Measurements from ENCODE around the gene TMTC2.

DNA sequence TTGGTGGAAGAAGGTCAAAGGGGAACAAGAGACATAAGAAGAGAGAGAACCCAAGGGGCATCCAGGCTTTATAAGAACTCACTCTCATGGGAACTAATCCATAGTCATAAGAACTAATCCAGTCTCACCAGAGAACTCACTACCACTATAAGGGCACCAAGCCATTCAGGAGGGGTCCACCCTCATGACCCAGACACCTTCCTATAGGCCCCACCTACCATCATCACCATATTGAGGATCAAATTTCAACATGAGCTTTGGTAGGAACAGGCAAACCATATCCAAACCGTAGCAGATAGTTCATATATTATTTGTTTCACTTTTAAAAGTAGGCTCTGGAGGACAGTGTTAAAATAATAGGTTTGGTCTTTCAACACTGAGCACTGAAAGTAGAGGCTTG, 350.1 kb downstream of the TMTC2 start:
- no peak for TF ChIP-seq SALL2 (tag by site-specific recombination; IDR thresholded peaks at IDR 0.05; ENCODE audit: borderline replicate concordance)
- no peak for TF ChIP-seq GLI2 (tag by site-specific recombination; IDR thresholded peaks at IDR 0.05; ENCODE audit: borderline replicate concordance, low read depth)
- TF ChIP-seq, protein P1, sequence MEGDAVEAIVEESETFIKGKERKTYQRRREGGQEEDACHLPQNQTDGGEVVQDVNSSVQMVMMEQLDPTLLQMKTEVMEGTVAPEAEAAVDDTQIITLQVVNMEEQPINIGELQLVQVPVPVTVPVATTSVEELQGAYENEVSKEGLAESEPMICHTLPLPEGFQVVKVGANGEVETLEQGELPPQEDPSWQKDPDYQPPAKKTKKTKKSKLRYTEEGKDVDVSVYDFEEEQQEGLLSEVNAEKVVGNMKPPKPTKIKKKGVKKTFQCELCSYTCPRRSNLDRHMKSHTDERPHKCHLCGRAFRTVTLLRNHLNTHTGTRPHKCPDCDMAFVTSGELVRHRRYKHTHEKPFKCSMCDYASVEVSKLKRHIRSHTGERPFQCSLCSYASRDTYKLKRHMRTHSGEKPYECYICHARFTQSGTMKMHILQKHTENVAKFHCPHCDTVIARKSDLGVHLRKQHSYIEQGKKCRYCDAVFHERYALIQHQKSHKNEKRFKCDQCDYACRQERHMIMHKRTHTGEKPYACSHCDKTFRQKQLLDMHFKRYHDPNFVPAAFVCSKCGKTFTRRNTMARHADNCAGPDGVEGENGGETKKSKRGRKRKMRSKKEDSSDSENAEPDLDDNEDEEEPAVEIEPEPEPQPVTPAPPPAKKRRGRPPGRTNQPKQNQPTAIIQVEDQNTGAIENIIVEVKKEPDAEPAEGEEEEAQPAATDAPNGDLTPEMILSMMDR (tag by site-specific recombination; IDR thresholded peaks at IDR 0.05): no peak
- no peak for TF ChIP-seq ZNF121 (tag by site-specific recombination; IDR thresholded peaks at IDR 0.05)
- TF ChIP-seq ZNF624 (tag by site-specific recombination; IDR thresholded peaks at IDR 0.05): no peak
- TF ChIP-seq ZEB2 (tag by site-specific recombination; IDR thresholded peaks at IDR 0.05): no peak
